ENCODE data around the gene CTNNBL1.

- TF ChIP-seq CTCF (IDR thresholded peaks at IDR 0.05) (no peak), POLR2A (IDR thresholded peaks at IDR 0.05) (no peak)
These were observed 12.5 kb downstream of the CTNNBL1 start for GRCh38 chr20:37706298-37706697.

Data from testis (tissue), 2 donors.